OCI-LY3 (cell line): ENCODE measurements around the gene JAZF1.

ENCODE experiments used
- H2AFZ ChIP-seq: fragments of 200-600, 300-600 bp; shearing (Covaris generic); 2 replicates; pipeline ENCODE4 v1.6.0; 2014; ENCODE audit warnings: antibody characterized with exemption, low read depth, low read length
- H3K27ac ChIP-seq: fragments of 200-600, 300-600 bp; sonication (generic); 2 replicates; pipeline ENCODE4 v1.5.1; 2014; ENCODE audit warnings: mild to moderate bottlenecking, low read length, moderate library complexity, mixed read lengths
- H3K27me3 ChIP-seq: fragments of 200-600, 300-600 bp; sonication (generic); 2 replicates; pipeline ENCODE4 v1.6.1; 2014; ENCODE audit warnings: low read depth, low read length, mixed read lengths
- H3K36me3 ChIP-seq: fragments of 200-600, 300-600 bp; sonication (generic); replicated peaks from 2 replicates; pipeline ENCODE3; 2014; ENCODE audit warnings: low read depth, low read length, mixed read lengths
- H3K4me1 ChIP-seq: fragments of 300-600, 200-600 bp; sonication (generic); 2 replicates; pipeline ENCODE4 v1.6.1; 2014; ENCODE audit warnings: low read length, mixed read lengths
- H3K4me2 ChIP-seq: fragments of 200-600, 300-600 bp; sonication (generic); 2 replicates; pipeline ENCODE4 v1.6.1; 2014; ENCODE audit warnings: low read length, mixed read lengths
- H3K4me3 ChIP-seq: fragments of 300-600, 200-600 bp; sonication (generic); 2 replicates; pipeline ENCODE4 v1.5.1; 2014; ENCODE audit warnings: antibody characterized with exemption, mild to moderate bottlenecking, low read length, moderate library complexity
- H3K79me2 ChIP-seq: fragments of 300-600, 200-600 bp; shearing (Covaris generic); 2 replicates; pipeline ENCODE4 v1.6.1; 2014; ENCODE audit warnings: mild to moderate bottlenecking, low read length, mixed read lengths
- H3K9ac ChIP-seq: fragments of 300-600, 200-600 bp; shearing (Covaris generic); 2 replicates; pipeline ENCODE4 v1.6.0; 2014; ENCODE audit warnings: mild to moderate bottlenecking, low read length, moderate library complexity
- H3K9me3 ChIP-seq: fragments of 200-600, 300-600 bp; shearing (Covaris generic); 2 replicates; pipeline ENCODE4 v1.6.1; 2014; ENCODE audit warnings: low read length, mixed read lengths; ENCODE audit not compliant: insufficient read depth
- H4K20me1 ChIP-seq: fragments of 200-600, 300-600 bp; sonication (generic); 2 replicates; pipeline ENCODE4 v1.6.1; 2016; ENCODE audit warnings: low read length, mixed read lengths; ENCODE audit not compliant: insufficient read depth
- CTCF ChIP-seq: fragments of 200-600, 300-600 bp; sonication (generic); IDR thresholded peaks from 2 replicates; pipeline ENCODE4 v1.5.1; 2014; ENCODE audit warnings: antibody characterized with exemption, low read length, low read depth
- EZH2phosphoT487 ChIP-seq: fragments of 200-600 bp; shearing (Covaris generic); IDR thresholded peaks from 2 replicates; pipeline ENCODE4 v1.6.1; 2018; ENCODE audit warnings: antibody characterized with exemption, mixed run types, low read depth

The JAZF1 gene

DNA sequence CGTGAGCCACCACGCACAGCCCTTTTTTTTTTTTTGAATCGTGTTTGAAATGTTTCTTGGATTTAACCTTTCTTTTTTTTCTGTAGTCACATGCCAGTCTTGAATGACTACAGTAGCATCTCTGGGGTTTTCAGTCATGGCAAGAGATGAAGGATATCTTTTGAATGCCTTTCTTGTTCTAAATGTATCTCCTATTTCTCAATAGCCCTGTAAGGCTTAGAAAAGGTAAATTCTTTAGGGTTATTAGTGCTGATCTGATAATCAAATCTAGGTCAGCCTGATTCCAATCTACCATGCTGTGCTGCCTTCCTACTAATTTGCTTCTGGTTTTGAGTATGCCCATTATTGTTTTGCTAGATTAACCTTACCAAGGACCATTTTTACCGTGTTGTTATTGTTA, 370.4 kb downstream of the JAZF1 start:
- Histone ChIP-seq H3K9me3 (no peaks in the 10 kb centered on the region), H3K79me2 (no peaks in the 10 kb centered on the region), H3K4me2 (no peak overlapping the region), H2AFZ (no peak overlapping the region), H3K27ac (no peak overlapping the region), H3K9ac (no peak overlapping the region), H4K20me1 (no peaks in the 10 kb centered on the region), H3K27me3 (no peaks in the 10 kb centered on the region), H3K4me1 (no peaks in the 10 kb centered on the region), H3K36me3 (no peaks in the 10 kb centered on the region), H3K4me3 (no peak overlapping the region)
- TF ChIP-seq CTCF: no peak
- TF ChIP-seq EZH2phosphoT487: no peak

DNA sequence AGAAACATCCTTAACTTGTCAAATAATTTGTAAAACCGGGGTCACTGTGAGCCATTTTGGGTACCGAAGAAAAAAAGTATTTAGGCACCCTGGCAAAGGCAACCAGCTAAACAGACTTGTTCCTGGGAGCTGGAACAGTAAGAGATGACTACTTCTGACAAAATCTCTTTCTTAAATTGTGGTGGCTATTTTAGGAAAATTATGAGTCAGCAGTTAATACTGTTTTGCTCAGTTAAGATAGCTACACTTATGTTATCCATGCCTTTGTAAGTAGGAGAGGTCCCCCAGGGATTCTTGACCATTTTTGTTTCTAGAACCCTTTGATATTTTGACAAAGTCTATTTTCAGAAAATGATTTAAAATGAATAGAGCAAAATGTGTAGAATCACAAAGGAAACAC, 372.0 kb downstream of the JAZF1 start:
- Histone ChIP-seq H3K4me2 (no peak overlapping the region), H2AFZ (no peak overlapping the region), H3K9ac (no peak overlapping the region), H3K4me1 (no peaks in the 10 kb centered on the region), H3K79me2 (no peaks in the 10 kb centered on the region), H3K36me3 (no peaks in the 10 kb centered on the region), H3K4me3 (no peak overlapping the region), H3K9me3 (no peaks in the 10 kb centered on the region), H3K27me3 (no peaks in the 10 kb centered on the region), H4K20me1 (no peaks in the 10 kb centered on the region), H3K27ac (no peak overlapping the region)
- TF ChIP-seq EZH2phosphoT487 (no peak), CTCF (no peak)

- Histone ChIP-seq H3K9ac (no peak overlapping the region), H4K20me1 (no peaks in the 10 kb centered on the region), H3K27ac (no peak overlapping the region), H3K27me3 (no peaks in the 10 kb centered on the region), H3K36me3 (no peaks in the 10 kb centered on the region), H3K4me1 (no peaks in the 10 kb centered on the region), H3K79me2 (no peaks in the 10 kb centered on the region), H2AFZ (no peak overlapping the region), H3K9me3 (no peaks in the 10 kb centered on the region), H3K4me2 (no peak overlapping the region), H3K4me3 (no peak overlapping the region)
- TF ChIP-seq EZH2phosphoT487 (no peak), CTCF (no peak)
These were observed 376.5 kb downstream of the JAZF1 start for GRCh38 chr7:27804139-27804538.

GRCh38 chr7:27802999-27803398, 377.6 kb downstream of the JAZF1 start:
- Histone ChIP-seq H3K4me1 (no peaks in the 10 kb centered on the region), H3K27ac (no peak overlapping the region), H2AFZ (no peak overlapping the region), H4K20me1 (no peaks in the 10 kb centered on the region), H3K4me2 (no peak overlapping the region), H3K9ac (no peak overlapping the region), H3K9me3 (no peaks in the 10 kb centered on the region), H3K4me3 (no peak overlapping the region), H3K27me3 (no peaks in the 10 kb centered on the region), H3K36me3 (no peaks in the 10 kb centered on the region), H3K79me2 (no peaks in the 10 kb centered on the region)
- no peak for TF ChIP-seq EZH2phosphoT487
- TF ChIP-seq CTCF: no peak
